ENCODE measurements around the gene RBBP6.
A peak's percentile ranks its signal among the peaks of the same experiment; 100 is the strongest.

The RBBP6 gene

GRCh38 chr16:24524855-24525677, 14.3 kb upstream of the RBBP6 start:
- DNase-seq = no peak

DNA sequence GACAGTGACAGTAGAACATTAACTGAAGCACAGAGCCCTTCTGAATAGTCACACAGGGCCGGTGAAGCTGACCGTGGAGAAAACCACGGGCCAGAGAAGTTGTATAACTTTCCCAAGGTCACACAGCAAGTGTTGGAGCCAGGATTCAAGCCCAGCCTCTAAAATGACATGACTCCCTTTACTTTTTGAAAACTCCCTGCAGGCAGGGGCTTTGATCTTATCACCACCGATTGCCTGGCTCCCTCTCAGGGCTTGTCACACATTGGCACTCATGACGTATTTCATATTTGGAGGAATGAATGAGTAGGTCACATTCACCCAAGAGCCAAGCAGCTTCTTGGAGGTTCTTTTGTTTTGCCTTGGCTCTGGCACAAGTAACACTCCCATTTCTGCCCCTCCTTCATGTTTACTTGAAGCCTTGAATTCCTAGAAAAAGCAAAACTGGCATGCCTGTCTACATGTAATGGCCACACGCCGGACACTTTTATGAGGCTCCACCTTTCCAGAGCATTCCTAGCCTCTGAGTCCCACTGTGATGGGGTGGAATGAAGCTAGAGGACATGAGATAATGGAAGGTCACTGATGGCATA, 13.3 kb upstream of the RBBP6 start:
- no peak for DNase-seq

GRCh38 chr16:24526701-24527495, 12.5 kb upstream of the RBBP6 start:
- no peak for DNase-seq

- no peak for DNase-seq
These were observed 8.2 kb upstream of the RBBP6 start for GRCh38 chr16:24531166-24531565.

DNA sequence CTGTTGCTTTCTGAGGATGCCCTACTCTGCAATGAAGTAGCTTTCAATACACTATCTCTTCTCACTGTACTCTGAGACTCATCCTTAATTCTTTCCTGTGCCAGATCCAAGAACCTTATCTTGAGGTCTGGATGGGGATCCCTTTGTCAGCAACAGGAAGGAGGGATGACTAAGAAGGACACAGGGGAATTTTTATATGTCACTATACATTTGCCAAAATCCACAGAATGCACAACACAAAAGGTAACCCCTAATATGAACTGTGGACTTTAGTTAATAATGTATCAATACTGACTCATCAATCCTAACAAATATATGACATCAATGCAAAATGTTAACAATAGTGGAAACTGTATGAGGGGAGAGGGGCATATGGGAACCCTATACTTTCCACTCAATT, 4.7 kb upstream of the RBBP6 start:
- DNase-seq = no peak

DNA sequence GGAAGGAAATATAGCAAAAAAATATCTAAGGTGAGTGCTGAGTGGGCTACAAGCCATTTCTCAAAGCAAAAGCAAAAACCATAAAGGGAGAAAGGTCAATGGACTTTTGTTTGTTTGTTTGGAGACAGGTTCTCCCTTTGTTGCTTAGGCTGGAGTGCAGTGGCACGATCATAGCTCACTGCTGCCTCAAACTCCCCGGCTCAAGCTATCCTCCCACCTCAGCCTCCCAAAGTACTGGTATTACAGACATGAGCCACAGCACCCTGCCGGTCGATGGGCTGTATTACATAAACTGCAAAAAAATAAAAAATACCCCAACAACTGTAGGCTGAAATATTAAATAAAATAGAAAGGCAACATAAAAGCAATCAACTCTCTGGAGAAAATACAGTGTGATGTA, 3.5 kb upstream of the RBBP6 start:
- no peak for DNase-seq

- DNase-seq = no peak
These were observed 2.7 kb upstream of the RBBP6 start for GRCh38 chr16:24536671-24537070.

DNA sequence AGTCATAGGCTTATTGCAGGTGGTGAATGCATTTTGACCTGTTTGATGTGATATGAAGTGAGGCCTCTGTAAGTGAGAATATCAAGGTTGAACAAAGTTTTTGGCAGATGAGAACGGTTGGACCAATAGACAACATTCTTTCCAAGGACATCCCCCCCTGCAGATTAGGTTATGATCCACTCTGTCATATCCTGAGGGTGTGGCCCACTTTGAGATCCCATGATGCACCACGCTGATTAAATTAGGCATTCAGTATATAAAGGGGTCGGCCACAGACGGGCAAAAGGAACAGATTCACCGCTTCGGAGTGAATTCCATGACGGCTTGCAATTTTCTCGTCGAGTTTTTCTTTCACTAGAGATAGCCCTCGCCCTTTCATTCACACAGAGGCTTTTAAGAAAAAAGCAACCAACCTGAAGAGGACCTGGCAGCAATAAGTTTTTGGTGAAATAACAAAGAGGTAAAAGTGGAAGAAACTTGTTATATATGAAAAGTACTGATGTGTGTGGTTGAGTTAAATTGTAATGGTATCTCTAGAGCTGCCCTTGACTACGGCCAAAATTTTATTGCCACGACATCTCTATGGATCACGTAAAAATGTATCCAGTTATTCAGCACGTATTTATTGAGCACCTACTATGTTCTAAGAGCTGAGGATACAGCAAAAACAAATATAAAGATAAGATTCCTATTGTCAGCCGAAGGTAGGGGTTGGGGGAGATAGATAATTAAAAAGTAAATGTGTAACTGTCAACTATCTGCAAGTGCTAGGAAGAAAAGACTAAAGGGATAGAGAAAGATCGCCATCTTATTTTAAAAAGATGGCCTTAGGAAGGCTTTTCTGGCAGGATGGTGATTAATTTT, 1.7 kb upstream of the RBBP6 start:
- DNase-seq = no peak

- no peak for DNase-seq
These were observed 541 bp upstream of the RBBP6 start for GRCh38 chr16:24538756-24539294.

DNA sequence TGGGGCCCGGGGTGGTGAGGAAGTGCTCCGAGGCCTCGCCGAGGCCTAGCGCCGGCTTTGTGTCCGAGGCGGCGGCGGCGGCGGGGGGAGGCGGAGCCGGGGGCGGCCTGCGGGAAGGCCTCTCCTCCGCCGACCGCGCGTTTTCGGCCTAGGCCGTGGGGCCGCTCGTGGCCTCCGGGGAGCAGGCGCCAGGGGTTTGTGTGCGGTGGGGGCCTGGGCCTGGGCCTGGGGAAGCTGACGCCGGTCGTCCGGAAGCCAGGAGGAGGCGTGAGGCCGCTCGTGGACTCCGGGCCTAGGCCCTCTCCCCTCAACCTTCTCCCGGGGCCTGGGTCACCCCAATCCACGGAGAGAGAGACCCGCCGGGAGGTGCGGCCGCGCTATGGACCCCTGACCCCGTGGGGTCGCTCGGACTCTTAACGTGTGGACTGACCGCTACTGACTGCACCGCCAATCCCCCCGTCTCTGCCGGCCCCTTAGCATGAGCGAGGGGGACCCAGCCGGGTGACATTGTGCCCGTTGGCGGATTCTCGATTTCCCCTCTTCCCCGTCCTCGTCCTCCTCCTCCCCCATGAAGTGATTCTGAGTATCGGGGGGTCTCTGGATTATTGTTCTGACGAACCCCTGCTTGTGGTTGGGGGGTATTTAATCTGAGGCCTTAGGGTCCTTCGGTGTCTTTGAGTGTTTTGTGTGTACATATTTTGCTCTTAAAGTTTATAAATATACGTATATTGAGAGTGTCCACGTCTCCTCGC, 660 bp downstream of the RBBP6 start:
- peak; percentile 36 for DNase-seq

- DNase-seq = no peak
These were observed 1.3 kb downstream of the RBBP6 start for GRCh38 chr16:24540602-24541210.

DNA sequence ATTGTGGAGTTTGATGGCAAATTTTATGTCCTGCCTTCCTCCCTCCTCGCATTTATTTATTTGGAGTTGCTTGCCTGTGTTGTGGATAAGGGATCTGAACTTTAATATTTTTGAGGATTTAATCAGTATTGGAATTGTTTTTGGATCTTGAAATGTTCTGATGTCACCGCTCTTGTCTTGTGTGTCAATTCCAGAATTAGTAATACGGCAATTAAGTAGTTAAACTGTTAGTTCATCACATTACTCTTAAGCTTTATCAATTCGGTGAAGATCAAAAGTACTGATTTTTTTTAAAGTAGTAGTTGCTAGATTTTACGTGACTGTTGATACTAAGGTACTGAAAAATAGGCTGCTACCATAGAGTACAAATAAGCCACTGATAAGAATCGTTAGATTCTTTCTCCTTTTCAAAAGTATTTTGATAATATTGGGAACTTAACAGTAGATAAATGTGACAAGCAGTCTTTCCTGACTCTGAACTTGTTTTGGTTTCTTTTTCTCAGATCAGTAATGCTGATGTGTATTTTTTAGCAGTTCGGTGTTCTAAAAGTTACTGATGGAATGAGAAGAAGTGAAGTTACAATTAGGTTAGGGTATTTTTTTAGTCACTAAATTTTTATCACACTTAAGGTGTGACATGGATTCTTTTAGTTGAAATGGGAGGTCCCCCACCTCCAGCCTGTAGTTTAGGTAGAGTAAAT, 2.0 kb downstream of the RBBP6 start:
- no peak for DNase-seq

GRCh38 chr16:24543949-24544348, 4.6 kb downstream of the RBBP6 start:
- DNase-seq = no peak

DNA sequence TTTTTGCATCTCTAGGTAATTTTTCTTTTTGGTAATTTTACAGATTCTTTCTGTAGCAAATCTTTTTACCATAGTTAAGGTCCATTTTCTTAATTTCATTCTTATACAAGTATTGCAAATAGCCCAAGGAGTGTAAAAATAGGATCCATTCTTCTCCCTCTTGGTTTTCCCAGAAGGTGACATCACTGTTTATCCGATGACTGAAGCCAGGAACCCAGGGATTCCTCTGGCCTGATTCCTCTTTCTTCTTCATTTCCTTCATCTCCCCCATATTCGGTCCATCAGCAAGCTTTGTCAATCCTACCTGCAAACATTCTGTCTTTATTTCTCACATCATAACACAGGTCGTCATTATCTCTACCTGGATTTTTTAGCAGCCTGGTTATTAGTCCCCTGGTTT, 5.3 kb downstream of the RBBP6 start:
- DNase-seq = no peak

- DNase-seq = no peak
These were observed 10.9 kb downstream of the RBBP6 start for GRCh38 chr16:24550295-24550694.

- no peak for DNase-seq
These were observed 13.4 kb downstream of the RBBP6 start for GRCh38 chr16:24552705-24553246.

DNA sequence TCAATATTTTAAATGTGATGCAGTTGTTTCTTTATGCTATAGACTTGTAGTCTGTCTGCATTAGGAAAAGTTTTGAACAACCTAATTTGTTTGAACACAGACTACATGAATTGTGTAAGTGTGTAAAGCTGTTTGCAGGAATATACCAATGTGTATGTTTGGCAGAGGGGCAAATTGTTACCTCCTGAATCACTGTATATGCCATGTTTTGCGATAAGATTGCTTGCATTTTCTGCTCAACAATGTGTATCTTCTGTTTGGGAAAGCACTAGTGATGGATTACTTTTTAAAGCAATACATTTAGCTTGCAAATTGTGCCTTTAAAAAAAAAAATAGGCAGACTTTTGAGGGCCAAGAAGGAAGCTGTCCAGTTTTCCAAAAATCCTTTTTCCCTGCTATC, 14.6 kb downstream of the RBBP6 start:
- no peak for DNase-seq

DNA sequence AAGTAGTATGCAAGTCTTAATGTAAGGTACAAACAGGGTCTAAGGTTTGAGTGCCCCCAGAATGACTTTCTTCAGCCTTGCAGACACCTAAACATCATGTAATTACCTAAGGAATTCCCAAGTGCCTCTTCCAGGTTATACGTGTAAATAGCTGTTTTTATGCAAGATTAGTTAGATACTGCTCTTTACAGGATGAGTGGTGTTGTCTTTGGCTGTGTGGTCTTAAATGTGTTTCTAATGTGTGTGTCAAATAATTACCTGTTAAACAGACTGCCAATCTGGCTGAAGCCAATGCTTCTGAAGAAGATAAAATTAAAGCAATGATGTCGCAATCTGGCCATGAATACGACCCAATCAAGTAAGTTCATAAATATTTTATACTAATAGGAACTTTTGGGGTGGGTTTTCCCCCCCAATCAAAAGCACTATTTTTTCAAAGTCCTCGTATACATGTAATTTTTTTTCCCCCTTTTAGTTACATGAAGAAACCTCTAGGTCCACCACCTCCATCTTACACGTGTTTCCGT, 16.0 kb downstream of the RBBP6 start:
- DNase-seq = no peak

DNA sequence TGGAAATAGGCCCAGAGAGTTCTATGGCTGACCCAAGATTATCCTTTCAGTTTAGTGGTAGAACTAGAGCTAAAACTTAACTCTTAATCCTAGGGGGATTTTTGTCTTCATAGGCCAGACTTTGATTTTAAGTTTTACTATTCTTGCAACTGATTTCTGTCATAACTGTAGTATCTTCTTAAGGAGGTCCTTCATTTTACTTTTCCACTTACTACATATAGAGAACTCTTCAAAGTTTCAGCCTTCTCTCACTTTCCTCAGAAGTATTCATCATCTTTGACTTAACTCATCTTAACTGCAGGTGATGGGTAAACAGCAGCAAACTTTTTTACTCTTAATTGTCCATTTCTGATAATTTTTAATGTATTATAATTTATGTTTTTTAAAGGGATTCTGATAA, 23.4 kb downstream of the RBBP6 start:
- no peak for DNase-seq

GRCh38 chr16:24568392-24568791, 29.0 kb downstream of the RBBP6 start:
- DNase-seq = no peak

Data from T-helper 9 cell (primary cell).